CD4-positive, alpha-beta T cell treated with Interleukin-4 for 1 hour (primary cell): ENCODE results near the gene RHBDD3.

Experiments used
- DNase-seq, 2 donors: peaks; one replicate each; pipeline ENCODE4 v3.0.0-alpha.2; 2020 to 2022

Gene RHBDD3

GRCh38 chr22:29306175-29306834 lies 38.5 kb upstream of the RHBDD3 start, which contains the start of gene GAS2L1:
TSS of gene GAS2L1 (plus strand) at chr22:29306650. CDS start at chr22:29308106, 1,456 bp downstream.
- peak; percentile 34 to 42 for DNase-seq

- no peak for DNase-seq
Observed at GRCh38 chr22:29305836-29306174, 38.0 kb upstream of the RHBDD3 start.

GRCh38 chr22:29302681-29303465 lies 35.1 kb upstream of the RHBDD3 start:
- DNase-seq: no peak

DNA sequence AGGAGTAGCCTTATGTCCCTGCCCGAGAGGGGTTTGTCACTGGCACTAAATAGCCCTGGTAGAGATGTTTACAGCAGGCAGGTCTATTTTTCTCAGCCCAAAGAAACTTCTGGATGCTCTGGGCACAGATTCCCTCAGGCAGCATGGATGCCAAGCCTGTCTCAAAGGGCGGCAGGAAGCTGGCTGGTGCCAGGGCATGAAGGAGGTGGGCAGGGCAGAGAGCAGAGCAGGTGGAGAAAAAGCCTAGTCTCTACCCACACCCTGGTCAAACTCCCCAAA lies 34.6 kb upstream of the RHBDD3 start:
- no peak for DNase-seq

DNA sequence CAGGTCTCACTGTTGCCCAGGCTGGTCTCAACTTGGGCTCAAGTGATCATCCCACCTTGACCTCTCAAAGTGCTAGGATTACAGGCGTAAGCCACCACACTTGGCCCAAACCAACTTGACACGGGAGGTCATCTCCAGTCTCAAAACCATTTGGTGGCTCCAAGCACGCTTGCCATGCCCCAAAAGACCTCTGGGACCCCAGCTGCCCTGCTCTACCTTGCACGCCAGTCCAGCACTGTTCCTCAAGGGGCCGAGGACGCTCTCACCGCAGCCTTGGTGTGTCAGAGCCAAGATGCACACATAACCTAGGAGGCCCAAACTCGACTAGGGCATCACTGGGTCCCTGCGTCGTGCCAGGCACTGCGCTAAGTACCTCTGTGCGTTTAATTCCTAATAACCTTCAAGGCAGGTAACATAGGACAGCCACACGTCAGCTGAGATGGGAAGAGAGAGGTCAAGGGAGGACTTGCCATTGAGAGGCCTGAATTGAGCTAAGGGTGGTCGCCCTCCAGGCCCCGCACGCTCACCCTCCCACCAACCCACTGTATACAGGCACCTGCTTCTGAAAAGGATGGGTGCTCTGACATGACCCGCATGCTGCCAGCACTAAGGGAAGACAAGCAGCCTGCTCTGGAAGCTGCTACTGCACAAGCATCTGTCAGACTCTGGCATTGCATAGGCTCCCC lies 34.1 kb upstream of the RHBDD3 start:
- DNase-seq: no peak

DNA sequence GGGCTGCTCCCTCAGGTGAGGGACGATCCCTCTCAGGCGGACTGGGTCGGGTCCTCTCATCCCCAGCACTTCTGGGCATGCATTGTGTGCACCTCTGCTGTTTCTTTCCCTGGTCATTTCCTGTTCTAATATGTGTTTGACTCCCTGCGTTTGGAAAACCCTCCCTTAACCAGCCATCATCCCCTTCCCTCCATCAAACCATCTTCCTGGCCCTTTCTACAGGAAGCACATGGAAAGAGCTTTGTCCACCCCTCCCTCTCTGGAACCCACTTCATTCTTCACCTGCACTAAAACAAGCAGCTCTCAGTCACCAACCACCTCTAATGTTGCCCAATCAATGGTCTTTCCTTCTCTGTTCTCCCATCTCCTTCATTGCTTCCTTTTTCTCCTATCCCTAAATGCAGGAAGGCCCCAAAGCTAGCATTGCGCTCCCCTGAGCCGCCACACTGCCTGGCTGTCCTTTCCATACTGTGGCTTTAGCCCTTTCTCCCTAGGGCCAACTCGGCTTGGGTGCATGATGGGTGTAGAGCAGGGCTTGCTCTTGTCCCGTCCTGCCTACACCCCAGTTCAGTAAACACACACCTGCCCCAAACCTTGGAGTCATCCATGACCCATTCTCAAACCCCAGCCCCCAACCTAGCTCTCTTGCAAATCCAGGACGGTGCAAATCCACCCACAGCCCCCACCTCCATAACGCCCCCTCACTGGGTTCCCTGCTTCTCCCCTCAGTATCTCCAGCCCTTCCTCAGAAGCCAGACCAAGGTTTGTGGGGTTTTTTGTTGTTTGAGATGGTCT lies 33.2 kb upstream of the RHBDD3 start:
- DNase-seq: no peak

DNA sequence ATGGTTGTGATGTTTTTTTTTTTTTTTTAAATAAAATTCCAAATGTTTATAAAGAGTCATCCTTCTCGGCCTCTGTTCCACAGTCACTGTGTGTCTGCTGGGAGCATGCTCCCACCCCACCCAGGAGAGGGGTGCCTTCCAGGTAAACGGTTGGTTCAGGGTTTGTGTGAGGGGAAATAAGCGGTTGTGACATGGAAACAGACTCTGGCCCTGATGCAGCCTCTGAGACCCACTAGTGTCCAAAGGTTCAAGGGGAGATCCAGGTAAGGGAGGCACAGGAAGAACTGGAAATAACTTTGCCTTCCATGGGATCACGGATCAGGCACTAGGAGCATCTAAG lies 32.7 kb upstream of the RHBDD3 start:
- no peak for DNase-seq

GRCh38 chr22:29299136-29299900 lies 31.5 kb upstream of the RHBDD3 start:
- no peak for DNase-seq

- no peak for DNase-seq
Observed at GRCh38 chr22:29298641-29299040, 30.9 kb upstream of the RHBDD3 start.

GRCh38 chr22:29292379-29292778 lies 24.6 kb upstream of the RHBDD3 start:
- no peak for DNase-seq

- DNase-seq: no peak
Observed at GRCh38 chr22:29291215-29291614, 23.4 kb upstream of the RHBDD3 start.

DNA sequence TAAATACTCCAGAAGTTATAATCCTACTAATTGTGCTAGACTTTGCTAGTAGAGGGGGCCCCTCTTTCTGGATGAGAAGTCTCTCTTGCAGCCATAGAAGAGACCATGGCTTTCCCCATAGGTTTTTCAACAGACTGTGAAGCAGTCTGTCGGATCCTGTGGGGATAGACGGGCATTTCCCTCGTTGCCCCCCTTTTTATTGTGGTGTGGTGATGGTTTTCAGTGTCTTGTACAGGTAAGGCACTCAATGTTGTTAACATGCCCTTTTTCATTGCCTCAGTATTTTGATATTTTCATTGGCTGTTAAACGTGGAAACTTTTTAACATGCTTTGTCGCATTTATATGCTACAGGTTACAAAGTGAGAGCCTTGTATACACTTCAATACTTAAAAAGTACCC lies 22.3 kb upstream of the RHBDD3 start:
- no peak for DNase-seq

GRCh38 chr22:29288837-29289236 lies 21.1 kb upstream of the RHBDD3 start:
- no peak for DNase-seq

DNA sequence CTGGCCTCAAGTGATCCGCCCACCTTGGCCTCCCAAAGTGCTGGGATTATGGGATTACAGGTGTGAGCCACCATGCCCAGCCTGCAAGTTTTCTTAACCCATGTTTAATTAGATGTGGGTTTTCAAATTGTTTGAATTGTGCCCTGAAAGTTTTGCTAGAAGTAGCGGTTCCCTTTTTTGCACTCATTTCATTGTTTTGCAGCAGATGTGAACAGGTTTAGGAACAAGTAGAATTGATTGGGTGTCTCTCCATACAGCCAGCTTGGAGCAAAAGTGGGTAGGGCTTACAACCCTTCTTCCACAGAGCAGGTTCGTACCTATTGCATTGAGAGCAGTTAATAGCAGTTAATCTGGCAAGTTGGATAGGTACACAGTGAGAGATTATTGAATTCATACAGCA lies 16.4 kb upstream of the RHBDD3 start:
- no peak for DNase-seq

GRCh38 chr22:29277927-29278326 lies 10.1 kb upstream of the RHBDD3 start:
- no peak for DNase-seq

DNA sequence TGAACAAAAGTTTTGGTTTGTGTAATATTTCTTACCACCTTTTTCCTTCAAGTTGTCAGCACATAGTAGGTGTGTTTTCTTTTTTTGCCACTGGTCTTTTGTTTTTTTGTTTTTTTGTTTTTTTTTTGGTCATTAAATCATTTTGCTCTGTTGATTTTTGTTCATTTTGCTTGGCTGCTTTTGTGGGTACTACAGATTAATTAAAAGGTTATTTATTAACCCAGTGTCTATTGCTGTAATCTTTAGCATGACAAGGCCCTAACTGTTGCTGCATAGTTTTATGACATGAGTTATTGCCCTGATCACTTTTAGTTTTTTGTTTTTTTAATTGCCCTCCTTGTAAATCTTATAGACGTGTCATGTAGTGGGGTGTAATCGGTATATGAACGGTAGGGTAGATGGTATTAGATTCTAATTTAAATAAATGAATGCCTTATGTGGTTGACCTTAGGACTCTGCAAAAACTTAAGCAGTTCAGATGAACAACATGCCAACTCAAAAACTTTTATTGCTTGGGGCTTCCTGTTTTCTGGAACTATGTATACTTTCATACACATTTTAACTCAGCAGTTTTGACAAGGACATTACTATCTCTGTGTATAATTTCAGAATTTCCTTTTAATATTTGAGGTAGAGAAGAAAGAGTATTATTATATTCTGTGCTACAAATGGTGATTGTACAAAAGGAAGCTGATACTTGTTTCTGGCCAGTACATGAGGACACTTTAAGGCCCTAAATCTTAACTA lies 8.2 kb upstream of the RHBDD3 start:
- no peak for DNase-seq

GRCh38 chr22:29275167-29275566 lies 7.4 kb upstream of the RHBDD3 start:
- DNase-seq: no peak

DNA sequence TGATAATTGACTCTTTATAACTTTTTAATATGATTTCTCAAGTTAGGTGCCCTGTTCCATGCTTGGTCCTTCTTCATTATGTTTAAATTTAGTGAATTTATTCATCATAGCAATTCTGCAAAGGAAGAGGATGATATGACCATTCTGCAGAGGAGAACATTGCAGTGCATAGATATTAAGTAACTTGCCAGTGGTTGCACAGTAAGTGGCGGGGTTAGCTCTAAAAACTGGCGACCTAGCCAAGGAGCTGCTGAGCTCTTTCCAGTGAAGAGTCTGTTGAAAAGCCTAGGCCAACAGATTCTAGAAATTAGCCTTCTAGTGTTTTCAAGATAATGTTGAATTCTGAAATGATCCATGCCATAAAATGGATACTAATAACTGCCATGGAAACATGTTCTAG lies 4.8 kb upstream of the RHBDD3 start:
- DNase-seq: no peak

- no peak for DNase-seq
Observed at GRCh38 chr22:29270475-29271271, 2.9 kb upstream of the RHBDD3 start.

GRCh38 chr22:29269731-29270474 lies 2.1 kb upstream of the RHBDD3 start:
- DNase-seq: peak in 1 of 2 donors; percentile 23
